ENCODE data around the gene IFRD1.

The IFRD1 gene

DNA sequence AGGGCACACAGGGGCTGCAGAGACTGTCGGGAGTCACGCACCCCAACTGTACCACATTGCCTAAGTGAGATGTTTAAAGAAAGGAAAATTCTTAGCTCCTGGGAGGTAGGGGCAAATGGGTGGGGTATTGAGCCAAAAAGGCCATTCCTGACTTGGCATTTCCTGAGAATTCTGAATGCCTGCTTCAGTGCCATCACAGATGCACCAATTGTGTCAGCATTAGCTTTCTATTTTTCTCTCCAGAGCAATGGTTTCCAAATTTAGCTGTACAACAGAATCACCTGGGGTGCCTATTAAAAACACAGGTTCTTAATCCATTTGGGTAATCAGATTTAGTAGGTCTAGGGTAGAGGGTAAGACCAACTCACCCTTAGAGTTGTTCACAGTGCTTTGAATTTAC is 73.6 kb downstream of the IFRD1 start:
- DNase-seq: no peak
